Measurements from ENCODE around the gene DCST1. TPM values are rescaled to one million over a fixed set of nuclear protein-coding genes. Genes with fewer than 3 reads are reported as not detected.
A peak's percentile ranks its signal among the peaks of the same experiment; 100 is the strongest.

The DCST1 gene
- total and polyA plus RNA-seq, 2 of the 4 experiments (the other 2 are of a cell fraction): not detected

DNA sequence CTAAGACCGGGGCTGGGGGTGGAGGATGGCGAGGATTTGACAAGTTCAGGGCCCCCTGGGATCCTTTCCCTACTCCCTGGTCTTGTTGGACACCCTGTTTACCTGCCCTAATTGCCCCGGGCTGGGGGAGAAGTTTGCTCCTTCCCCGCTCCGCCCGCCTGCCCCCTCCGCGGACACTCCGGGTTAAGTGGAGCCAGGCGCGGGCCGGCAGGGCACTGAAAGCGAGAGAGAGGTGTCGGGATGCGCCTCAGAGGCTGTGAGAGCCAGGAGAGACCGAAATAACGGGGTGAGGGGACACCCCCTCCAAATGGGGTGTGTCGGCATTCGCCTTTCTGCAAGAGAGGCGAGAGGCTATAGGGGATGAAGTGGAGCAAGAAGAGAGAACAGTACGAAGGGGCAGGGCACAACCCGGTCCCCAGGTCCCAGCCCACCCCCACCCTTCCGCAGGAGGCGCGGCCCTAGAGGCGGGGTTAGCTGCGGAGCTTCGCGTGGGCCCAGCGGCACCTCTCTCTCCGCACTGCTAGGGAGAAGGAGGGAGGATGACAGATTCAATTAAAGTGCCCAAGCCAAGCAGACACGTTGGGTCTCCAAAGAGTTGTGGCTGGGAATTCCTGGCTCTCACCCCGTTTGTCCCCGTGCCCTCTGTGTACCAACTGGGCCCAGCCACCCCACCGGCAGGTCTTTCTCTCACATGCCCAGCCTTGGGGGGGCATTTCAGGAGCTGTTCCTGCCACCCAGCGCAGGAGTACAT lies 48.9 kb downstream of the DCST1 start:
- Histone ChIP-seq H3K9me1 (ENCODE audit: insufficient read depth, low read length) (peaks cover 8% of the 10 kb centered on the region), H3K4me2 (ENCODE audit: low read depth, low read length) (no peak overlapping the region), H2BK15ac (ENCODE audit: low read depth, low read length) (no peak overlapping the region), H2BK20ac (ENCODE audit: low read depth, low read length) (no peak overlapping the region), H4K20me1 (ENCODE audit: insufficient read depth, low read length) (peaks cover 11% of the 10 kb centered on the region), H3K27me3 (ENCODE audit: control insufficient read depth, insufficient read depth, low read length) (peaks cover 61% of the 10 kb centered on the region), H3K36me3 (ENCODE audit: control insufficient read depth, insufficient read depth, low read length) (no peaks in the 10 kb centered on the region), H3K4me3 (ENCODE audit: insufficient read depth, low read depth, low read length) (no peak overlapping the region), H3K79me1 (ENCODE audit: low read depth in 1 of 2, low read length in 2 of 2) (no peaks in the 10 kb centered on the region; a peak in 1 of 4 replicates), H3K4me1 (ENCODE audit: control insufficient read depth, insufficient read depth, low read length) (peaks cover 11% of the 10 kb centered on the region; the same call in 1 of the 2 replicates), H2AK9ac (replicated peaks; ENCODE audit: low read depth, low read length, poor library complexity) (peak overlapping the region; percentile 33), H3K27ac (ENCODE audit: insufficient read depth, low read length) (no peak overlapping the region), H3K56ac (ENCODE audit: extremely low read depth, insufficient read depth, low read length) (no peak overlapping the region), H3K23ac (ENCODE audit: low read depth, low read length) (no peak overlapping the region), H2BK120ac (ENCODE audit: low read depth, low read length) (no peak overlapping the region), H3K18ac (ENCODE audit: low read depth, low read length) (no peak overlapping the region), H3K9ac (ENCODE audit: low read depth, low read length) (no peak overlapping the region), H3K4ac (ENCODE audit: low read depth, low read length) (no peak overlapping the region), H3K9me3 (ENCODE audit: control insufficient read depth, insufficient read depth, low read length) (no peaks in the 10 kb centered on the region), H2AFZ (replicated peaks; ENCODE audit: low read length, poor library complexity) (peak overlapping the region; percentile 45), H2AK5ac (ENCODE audit: low read depth, low read length) (no peak overlapping the region), H4K8ac (ENCODE audit: low read depth in 2 of 2, low read length in 2 of 2) (no peak overlapping the region), H2BK5ac (ENCODE audit: low read depth, low read length, poor library complexity, severe bottlenecking) (no peak overlapping the region), H3K14ac (replicated peaks; ENCODE audit: low read depth, low read length) (no peak overlapping the region), H4K5ac (ENCODE audit: low read depth, low read length) (no peak overlapping the region), H4K91ac (ENCODE audit: insufficient read depth, low read depth, low read length) (no peak overlapping the region)
- in situ Hi-C loops (cut with MboI; ENCODE audit: low sequenced_read_pairs) (no loop called here), dilution Hi-C loops (cut with HindIII; ENCODE audit: low sequenced_read_pairs, unreplicated experiment) (no loop called here), intact Hi-C loops (cut with micrococcal nuclease) (loop anchor here (10.0 kb wide), 1 partner anchor 608 kb away; no protein-coding TSS in a partner anchor)
- ATAC-seq (ENCODE audit: low read depth) (no peak), DNase-seq (no peak)
- no peak for TF ChIP-seq SMC3 (IDR thresholded peaks at IDR 0.05; ENCODE audit: low read depth, low read length)
- ChIA-PET CTCF (no interaction called here), POLR2A (ENCODE audit: unreplicated experiment) (no interaction called here)
- no TSS peak for BruUV-seq (replicated peaks)
- 16% methylated on average over 5 of the region's 36 CpGs; no CpG with 5 or more reads in 1 of the 2 experiments for WGBS, 2 experiments (ENCODE audit: extremely low coverage in 2 of 2, insufficient read length in 1 of 2)

All from IMR-90 (cell line).